ENCODE results near the gene AKR1B1. TPM values are rescaled to one million over a fixed set of nuclear protein-coding genes. Genes with fewer than 3 reads are reported as not detected.

The AKR1B1 gene
- total and polyA plus RNA-seq, 2 donors (not counting 3 experiments of a cell fraction or from before 2014, with no cell fraction given) = 159 to 193 TPM

GRCh38 chr7:134440476-134440875 is 18.4 kb downstream of the AKR1B1 start:
- FAIRE-seq (no peak), DNase-seq (ENCODE audit: low read depth, low spot score) (no peak)
- ChIA-PET POLR2A (no interaction called here), CTCF (interaction anchor here (0.7 to 1.3 kb wide), 4 partner anchors 8 to 107 kb away, joined by 3 to 4 read pairs (median 4); partner anchors contain the start of gene AKR1B1)
- no peaks in the 10 kb centered on the region for H3K9me1 ChIP-seq (replicated peaks; ENCODE audit: control insufficient read depth, extremely low read depth, insufficient read depth, low read length)
- H4K20me1 ChIP-seq (replicated peaks; ENCODE audit: control insufficient read depth, extremely low read depth, insufficient read depth, low read length) = no peaks in the 10 kb centered on the region
- TF ChIP-seq POLR2AphosphoS5 (IDR thresholded peaks at IDR 0.05; ENCODE audit: insufficient read depth, low read depth, low read length) = no peak
- TF ChIP-seq MYC (IDR thresholded peaks at IDR 0.05; ENCODE audit: low read depth, low read length) = no peak
- no peak for TF ChIP-seq FOS (IDR thresholded peaks at IDR 0.05; ENCODE audit: borderline replicate concordance, insufficient read depth, low read length)
- no peak for TF ChIP-seq MAX (IDR thresholded peaks at IDR 0.05; ENCODE audit: insufficient read depth, insufficient read length)
- no peak for TF ChIP-seq CTCF (IDR thresholded peaks at IDR 0.05; ENCODE audit: extremely low read depth in 1 of 2, insufficient read depth in 1 of 2, low read depth in 1 of 2, low read length in 2 of 2)
- TF ChIP-seq POLR2A (IDR thresholded peaks at IDR 0.05; ENCODE audit: low read depth, low read length) = no peak
- TF ChIP-seq EZH2 (IDR thresholded peaks at IDR 0.05; ENCODE audit: borderline replicate concordance, low read depth, low read length, severe bottlenecking) = no peak
- no peak for TF ChIP-seq JUN (IDR thresholded peaks at IDR 0.05; ENCODE audit: borderline replicate concordance, insufficient read depth, insufficient read length, low read depth)
- no peak for TF ChIP-seq GATA2 (IDR thresholded peaks at IDR 0.05; ENCODE audit: insufficient read depth, insufficient read length, low read depth, low read length)
- BruUV-seq (replicated peaks) = no TSS peak
- H3K4me2 ChIP-seq (ENCODE audit: insufficient read depth, low read length) = no peak overlapping the region
- no peaks in the 10 kb centered on the region for H3K79me2 ChIP-seq (ENCODE audit: control insufficient read depth, insufficient read depth, low read length)
- H3K9me3 ChIP-seq (replicated peaks; ENCODE audit: control insufficient read depth, insufficient read depth, low read length) = no peaks in the 10 kb centered on the region
- dilution Hi-C loops (cut with MboI; ENCODE audit: extremely low pct_ligation_motif_present, low sequenced_read_pairs) (no loop called here), intact Hi-C loops (cut with micrococcal nuclease) (no loop called here)
- H3K9ac ChIP-seq (replicated peaks; ENCODE audit: extremely low read depth, insufficient read depth, low read length) = no peak overlapping the region
- H3K36me3 ChIP-seq (ENCODE audit: control insufficient read depth in 2 of 2, extremely low read depth in 1 of 2, insufficient read depth in 2 of 2, low read length in 2 of 2) = peaks cover 13 to 15% of the 10 kb centered on the region in 2 experiments
- H3K27ac ChIP-seq (ENCODE audit: insufficient read depth, low read depth, low read length) = no peak overlapping the region
- no peak overlapping the region for H2AFZ ChIP-seq (ENCODE audit: low read depth, low read length)
- H3K27me3 ChIP-seq (ENCODE audit: control insufficient read depth in 2 of 2, insufficient read depth in 2 of 2, low read length in 2 of 2) = no peaks in the 10 kb centered on the region
- H3K4me1 ChIP-seq (ENCODE audit: control insufficient read depth, extremely low read depth, insufficient read depth, low read length) = no peaks in the 10 kb centered on the region
- H3K4me3 ChIP-seq (replicated peaks in 1 of 3; ENCODE audit: insufficient read depth in 1 of 3, low read depth in 1 of 3, low read length in 3 of 3) = no peak overlapping the region

Measured in endothelial cell of umbilical vein (primary cell).